LNCAP (cell line): ENCODE results near the gene APPL2.

Experiments
- CTCF ChIP-seq: fragments of 450-650 bp; IDR thresholded peaks from 2 replicates; pipeline ENCODE4 v1.5.1; 2017; ENCODE audit warnings: mild to moderate bottlenecking

The APPL2 gene

GRCh38 chr12:105220929-105221290 lies 15.1 kb downstream of the APPL2 start:
- no peak for TF ChIP-seq CTCF

- no peak for TF ChIP-seq CTCF
Observed at GRCh38 chr12:105220150-105220928, 15.6 kb downstream of the APPL2 start.

- TF ChIP-seq CTCF: no peak
Observed at GRCh38 chr12:105219261-105220028, 16.5 kb downstream of the APPL2 start.

GRCh38 chr12:105218434-105218833 lies 17.5 kb downstream of the APPL2 start:
- no peak for TF ChIP-seq CTCF

GRCh38 chr12:105214670-105215375 lies 21.2 kb downstream of the APPL2 start:
- no peak for TF ChIP-seq CTCF

- no peak for TF ChIP-seq CTCF
Observed at GRCh38 chr12:105214148-105214547, 21.8 kb downstream of the APPL2 start.

GRCh38 chr12:105212438-105212837 lies 23.5 kb downstream of the APPL2 start:
- TF ChIP-seq CTCF: no peak
